Measurements from ENCODE around the gene GRIP2.
A peak's percentile ranks its signal among the peaks of the same experiment; 100 is the strongest.

The GRIP2 gene

GRCh38 chr3:14481018-14481645, 59.0 kb downstream of the GRIP2 start:
- no peak for DNase-seq

DNA sequence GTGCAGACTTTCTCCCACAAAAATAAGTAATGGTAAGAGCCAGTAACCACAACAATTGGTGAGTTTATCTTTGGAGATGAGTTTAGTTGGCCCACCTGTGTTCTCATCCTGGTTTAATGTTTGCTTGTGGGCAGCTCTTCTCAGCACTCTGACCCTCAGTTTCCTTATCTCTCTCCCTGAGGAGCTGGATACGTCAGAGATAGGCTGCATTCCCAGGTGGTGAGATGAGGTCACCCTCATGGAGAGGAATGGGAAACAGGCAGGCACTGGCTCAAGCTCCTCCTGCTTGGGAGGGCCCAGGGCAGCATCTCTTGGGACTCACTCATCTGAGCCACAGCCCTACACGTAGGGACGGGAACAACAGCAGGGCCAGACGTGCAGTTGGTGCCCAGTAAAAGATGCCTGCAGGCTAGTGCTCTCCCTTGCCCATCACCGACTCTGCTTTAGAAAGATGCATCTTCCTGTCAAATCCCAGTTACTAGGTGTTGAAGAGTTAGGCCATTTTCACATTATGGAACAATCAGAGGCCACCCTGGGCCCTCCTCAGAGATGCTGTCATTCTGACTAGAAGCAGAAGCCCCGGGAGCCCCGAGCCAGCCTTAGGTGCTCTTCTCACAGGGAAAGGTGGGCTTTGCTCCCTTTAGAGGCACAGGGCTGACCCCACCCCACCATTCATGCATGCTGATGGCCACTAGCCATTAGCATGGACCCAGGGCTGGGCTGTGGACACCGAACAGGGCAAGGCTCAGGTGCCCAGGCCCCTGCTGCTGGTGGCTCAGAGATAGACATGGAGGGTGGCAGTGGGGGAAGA, 59.7 kb downstream of the GRIP2 start:
- no peak for DNase-seq

DNA sequence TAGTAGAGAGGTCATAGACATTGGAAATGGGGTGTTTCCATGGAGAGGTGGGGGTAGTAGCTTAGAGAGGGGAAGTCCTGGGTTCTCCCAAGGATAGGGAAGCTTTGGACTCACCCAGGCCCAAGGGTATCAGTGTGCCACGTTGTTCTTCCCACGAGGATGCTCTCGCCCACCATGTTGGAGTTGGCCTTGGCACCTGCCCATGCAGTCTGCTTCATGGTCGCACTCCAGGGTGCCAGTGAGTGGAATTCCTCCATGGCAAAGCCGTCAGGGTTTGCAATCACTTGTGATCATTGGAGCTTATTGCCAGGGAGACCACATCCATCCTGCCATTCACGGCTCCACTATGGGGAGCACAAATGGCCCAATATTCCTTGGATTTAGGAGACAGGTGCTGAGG, 60.6 kb downstream of the GRIP2 start:
- no peak for DNase-seq

GRCh38 chr3:14478956-14479550, 61.1 kb downstream of the GRIP2 start:
- DNase-seq, result no peak

DNA sequence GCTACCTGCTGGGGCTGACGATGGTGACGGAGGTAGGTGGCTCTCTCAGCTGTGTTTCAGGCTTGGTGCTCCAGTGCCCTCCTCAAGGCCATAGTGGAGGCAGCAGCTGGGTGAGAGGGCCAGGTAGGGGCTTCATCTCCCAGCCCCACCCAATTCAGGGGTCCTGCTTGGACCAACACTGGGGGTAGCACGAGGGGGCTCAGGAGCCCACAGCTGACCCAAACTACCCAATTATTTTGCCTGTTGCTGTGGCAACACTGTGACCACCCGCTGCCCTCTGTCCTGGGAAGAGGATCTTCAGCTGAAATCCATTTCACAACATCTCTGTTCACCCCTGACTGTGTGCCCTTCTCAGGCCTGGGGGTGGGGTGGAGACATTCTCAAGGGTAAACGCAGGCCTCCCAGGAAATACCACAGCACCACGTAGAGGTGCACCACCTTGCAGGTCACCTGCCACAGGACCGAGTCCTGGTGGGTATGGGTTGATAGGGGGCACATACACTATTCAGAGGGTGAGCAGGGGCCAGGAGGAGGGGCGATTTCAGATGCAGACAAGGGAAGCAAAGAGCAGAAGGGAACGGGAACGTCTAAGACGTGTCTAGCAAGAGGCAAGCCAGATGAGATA, 62.7 kb downstream of the GRIP2 start:
- no peak for DNase-seq

DNA sequence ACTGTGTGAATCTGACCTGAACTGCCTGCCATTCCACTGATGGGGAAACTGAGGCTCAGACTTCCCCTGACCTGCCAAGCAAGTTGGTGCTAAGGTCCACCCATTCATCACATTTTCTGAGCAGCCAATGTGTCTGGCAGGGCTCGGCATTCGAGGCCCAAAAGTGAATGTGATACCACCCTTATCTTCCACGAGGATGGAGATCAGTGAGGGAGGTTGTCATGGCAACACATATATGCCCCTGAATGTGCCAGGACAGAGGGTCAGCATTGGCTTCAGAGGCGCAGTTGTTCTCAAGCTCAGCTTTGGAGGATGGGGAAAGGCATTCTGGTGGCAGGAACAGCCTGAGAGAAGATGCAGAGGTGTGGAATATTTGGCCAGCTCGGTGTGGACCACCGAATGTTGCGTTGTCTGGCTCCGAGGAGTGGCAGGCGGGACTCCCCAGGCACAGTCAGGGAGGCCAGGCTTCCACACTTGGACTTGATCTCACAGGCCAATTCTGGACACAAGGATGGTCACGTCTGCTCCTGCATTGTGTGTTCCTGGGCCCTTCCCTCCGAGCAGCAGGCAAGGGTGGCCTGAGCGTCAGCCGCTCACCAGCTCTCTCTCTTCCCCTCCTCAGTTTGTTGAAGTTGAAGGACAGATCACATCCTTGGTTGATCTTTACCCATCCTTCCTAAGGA, 63.4 kb downstream of the GRIP2 start:
- DNase-seq, result no peak

GRCh38 chr3:14475621-14476020, 64.5 kb downstream of the GRIP2 start:
- DNase-seq, result no peak

DNA sequence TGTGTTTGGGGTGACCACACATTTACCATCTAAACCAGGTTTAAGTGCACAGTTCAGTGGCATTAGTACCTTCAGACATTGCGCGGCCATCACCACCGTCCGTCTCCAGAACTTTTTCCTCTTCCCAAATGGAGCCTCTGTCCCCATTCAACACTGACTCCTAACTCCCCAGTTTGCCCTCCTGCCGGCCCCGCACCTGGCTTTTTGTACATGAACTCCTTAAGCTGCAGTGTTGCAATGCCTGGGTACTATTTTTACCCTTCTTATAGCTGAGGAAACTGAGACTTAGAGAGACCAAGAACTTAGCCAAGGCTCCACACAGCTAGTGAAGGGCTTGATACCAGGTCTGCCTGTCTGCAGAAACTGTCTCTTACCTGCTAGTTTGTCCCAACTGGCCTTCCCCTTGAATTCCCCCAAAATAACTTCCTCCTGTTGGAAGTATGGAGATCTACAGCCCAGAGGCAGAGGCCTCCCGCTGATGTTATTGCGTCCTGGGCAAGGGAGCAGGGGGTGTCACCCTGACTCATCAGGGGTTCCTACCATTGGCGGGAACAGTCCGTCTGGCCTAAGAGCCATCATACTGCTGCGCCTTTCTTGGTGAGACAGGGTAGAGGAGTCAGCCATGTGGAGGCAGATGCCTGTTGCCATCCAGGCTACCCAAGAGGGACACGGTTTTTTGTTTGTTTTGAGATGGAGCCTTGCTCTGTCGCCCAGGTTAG, 65.6 kb downstream of the GRIP2 start:
- no peak for DNase-seq

- no peak for DNase-seq
Measured at GRCh38 chr3:14473411-14473891, 66.7 kb downstream of the GRIP2 start.

DNA sequence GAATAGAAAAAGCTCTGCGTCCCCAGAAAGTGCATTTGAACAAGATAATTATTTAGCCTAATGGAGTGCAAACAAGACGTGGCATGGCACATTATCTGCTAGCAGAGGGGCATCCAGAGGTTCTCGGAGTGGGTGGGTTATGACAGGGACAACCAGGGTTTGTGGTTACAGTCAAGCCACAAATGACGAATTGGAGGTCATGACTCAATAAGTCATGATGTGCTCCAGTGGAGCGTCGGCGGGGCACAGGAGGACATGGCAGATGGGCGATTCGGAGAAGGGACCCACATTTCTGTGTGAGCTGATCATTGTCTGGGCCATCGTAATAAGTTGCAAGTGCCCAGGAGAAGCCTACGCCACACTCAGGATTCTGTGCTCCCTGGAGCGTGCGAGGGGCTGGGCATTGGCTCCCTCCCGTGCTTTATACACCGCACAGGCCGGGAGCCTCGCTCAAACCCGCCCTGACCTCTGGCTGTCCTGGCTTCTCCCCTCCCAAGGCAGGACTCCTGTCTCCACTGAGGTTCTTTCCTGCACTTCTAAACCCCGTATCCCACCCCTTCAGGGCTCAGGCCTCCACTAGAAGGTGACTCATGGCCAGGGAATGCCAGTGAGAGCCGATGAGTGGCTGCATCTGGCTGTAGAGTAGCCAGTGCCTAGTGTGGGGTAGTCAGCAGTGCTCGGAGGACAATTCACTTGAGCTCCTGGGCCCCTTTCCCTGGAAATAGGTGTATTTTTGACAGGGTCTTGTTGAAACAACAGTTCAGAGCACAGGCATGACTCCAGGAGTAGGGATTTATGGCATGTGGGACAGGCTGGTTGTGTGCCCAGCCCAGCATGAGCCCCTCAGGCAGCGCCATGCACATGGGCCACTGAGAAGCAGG, 67.4 kb downstream of the GRIP2 start:
- DNase-seq, result no peak

DNA sequence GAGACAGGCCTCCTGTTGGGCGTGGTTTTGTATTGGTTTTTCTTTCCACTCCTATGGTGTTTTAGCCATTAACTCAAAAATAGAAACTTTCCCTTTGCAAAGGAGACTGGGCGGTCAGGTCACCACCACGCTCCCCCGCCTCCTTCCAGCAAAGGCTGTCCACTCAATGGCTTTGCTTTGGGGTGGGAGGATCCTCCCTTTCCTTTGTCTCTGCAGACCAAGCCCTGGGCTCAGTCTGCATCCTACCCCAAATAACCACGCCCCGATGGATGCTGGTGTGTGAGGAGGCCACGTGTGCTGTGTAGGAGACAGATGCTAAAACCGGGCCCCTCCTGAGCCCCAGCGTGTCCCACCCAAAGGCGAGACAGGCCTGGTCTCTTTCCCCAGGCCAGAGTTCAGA, 68.5 kb downstream of the GRIP2 start:
- no peak for DNase-seq

DNA sequence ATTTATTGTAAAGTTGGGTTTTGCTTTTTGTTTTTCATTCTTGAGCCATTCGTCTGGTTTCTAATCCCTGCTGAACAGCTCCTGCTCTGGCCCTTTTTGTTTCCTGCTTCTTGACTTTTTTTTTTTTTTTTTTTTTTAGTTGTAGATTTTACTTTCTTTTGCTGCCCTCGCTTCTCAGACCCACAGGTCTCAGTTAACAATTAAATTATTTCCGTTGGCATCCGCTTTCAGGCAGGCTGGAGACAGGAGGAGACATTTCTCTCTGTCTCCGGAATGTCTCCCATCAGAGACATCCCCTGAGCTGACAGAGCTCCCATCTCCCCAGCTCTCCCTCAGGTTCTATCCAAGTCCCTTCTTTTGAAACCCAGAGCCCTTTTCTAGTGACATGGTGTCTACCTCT, 69.1 kb downstream of the GRIP2 start:
- DNase-seq, result no peak

GRCh38 chr3:14470461-14470860, 69.7 kb downstream of the GRIP2 start:
- no peak for DNase-seq

DNA sequence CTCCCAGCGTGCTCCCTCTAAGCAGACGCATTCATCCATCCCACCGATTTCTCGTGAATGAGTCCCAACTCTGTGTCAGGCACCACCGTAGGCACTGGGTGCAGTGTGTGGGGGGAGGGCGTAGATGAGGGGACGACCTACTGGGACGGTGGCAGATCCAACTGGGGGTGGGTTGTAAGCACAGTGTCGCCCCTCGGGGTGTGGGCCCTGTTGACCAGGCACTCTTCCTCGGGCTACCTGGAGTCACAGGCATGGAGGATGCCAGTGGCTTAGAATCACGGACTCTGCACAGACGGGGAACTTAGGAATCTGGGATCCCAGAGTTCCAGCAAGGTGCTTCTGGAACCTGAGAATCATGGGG, 71.5 kb downstream of the GRIP2 start:
- no peak for DNase-seq

DNA sequence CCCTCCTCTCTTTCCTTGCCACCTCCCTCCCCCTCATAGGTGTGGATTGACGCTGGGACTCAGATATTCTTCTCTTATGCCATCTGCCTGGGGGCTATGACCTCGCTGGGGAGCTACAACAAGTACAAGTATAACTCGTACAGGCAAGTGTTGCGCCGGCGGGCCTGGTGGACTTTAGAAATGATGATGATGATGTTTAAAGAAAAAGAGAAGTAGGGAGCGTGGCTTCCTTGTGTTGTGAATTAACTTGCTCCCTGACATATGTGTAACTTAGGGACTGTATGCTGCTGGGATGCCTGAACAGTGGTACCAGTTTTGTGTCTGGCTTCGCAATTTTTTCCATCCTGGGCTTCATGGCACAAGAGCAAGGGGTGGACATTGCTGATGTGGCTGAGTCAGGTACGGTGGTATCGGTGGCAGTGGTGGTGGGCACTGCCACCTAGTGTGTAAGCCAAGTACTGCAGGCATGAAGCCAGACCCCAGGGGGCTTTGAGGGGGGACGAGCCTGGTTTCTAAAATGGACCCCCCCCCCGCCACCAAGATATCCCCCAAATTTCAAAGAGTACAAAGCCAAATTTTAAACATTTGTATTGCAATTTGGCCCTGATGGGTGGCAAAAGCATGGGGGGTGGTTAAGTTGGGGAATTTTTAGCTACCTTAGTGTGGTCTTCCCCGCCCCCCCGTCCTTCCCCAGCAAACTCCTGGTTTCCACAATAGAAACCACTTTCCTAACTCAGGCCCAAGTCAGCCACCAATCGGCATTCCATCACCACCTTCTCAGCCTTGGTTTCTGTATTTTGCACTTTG, 72.1 kb downstream of the GRIP2 start:
- peak; percentile 59 for DNase-seq

DNA sequence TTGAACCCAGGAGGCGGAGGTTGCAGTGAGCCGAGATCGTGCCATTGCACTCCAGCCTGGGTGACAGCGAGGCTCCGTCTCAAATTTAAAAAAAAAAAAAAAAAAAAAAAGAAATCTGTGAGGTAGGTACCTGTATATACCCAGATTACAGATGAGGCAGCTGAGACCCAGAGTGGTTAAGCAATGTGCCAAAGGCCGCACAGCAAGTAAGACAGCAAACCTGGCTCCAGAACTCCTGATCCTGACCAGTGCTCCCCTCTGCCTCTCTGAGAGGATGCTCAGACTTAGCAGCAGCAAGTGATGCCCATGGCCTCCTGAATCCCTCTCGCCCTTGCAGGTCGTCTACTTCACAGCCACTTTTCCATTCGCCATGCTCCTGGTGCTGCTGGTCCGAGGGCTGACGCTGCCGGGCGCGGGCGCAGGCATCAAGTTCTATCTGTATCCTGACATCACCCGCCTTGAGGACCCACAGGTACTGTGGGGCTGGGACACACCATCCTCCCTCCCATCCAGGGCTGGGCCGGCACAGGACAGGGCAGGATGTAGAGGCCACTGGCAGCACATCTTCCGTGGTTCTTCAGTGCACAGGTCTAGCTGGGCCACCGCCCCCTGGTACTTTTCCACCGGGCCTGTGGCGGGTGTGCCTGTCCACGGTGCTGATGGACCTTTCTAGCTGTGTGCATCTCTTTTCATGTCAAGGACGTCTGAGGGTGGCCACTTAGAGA, 73.8 kb downstream of the GRIP2 start:
- DNase-seq, result no peak

DNA sequence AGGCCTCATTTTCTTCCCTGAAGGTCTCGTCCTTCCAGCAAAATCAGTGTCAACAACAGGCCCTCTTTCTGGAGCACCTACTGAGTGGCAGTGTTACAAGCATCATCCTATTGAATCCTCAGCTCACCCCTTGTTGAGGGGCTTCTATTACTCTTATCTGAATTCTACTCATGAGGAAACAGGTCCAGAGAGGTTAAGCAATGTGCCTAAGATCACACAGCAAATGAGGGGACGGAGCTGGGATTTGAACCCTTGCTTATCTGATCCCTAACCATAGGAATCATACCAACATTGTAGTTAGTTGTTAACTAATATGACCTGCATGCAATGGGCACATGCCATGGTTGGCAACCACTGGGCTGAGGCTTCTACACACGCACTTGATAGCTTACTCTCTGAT, 74.7 kb downstream of the GRIP2 start:
- DNase-seq, result no peak

DNA sequence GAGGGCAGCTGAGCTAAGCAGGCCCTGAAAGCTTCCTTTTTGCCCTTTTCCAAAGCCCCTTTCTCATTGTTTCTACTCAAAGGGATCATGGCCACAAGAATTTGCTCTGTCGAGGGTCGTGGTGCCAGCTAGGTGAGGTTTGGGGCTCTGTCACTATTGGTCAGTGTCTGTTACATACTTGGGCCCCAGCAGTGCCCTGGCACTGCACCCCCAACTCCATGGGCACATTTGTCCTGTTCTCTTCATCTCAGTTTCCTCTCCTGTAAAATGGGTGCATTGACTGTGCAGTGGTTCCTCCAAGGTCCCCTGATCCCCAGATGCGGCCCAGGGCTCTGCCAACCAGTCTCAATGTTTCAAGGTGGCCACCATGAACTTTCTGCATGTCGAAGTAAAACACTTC, 75.6 kb downstream of the GRIP2 start:
- DNase-seq, result no peak

- DNase-seq, result no peak
Measured at GRCh38 chr3:14464141-14464465, 76.0 kb downstream of the GRIP2 start.

All from CD4-positive, alpha-beta T cell treated with Interleukin-6 for 4 hours (primary cell).